HEK293T (cell line): Measurements from ENCODE around the gene UNC13C.

Source experiments
- ARNT ChIP-seq: fragments of 450-650 bp; IDR thresholded peaks from 2 replicates; pipeline ENCODE4 v1.6.1; 2017; ENCODE audit warnings: mild to moderate bottlenecking
- ELF4 ChIP-seq: fragments of 450-650 bp; IDR thresholded peaks from 2 replicates; pipeline ENCODE4 v1.6.1; 2017; ENCODE audit warnings: antibody characterized with exemption
- FOXA1 ChIP-seq: fragments of 450-650 bp; IDR thresholded peaks from 2 replicates; pipeline ENCODE4 v1.6.1; 2016; ENCODE audit warnings: mild to moderate bottlenecking
- FOXM1 ChIP-seq: fragments of 450-650 bp; IDR thresholded peaks from 2 replicates; pipeline ENCODE4 v1.6.1; 2017; ENCODE audit warnings: mild to moderate bottlenecking, borderline replicate concordance
- HDGF ChIP-seq: fragments of 450-650 bp; IDR thresholded peaks from 2 replicates; pipeline ENCODE4 v1.6.1; 2017; ENCODE audit warnings: antibody characterized with exemption, borderline replicate concordance
- L3MBTL2 ChIP-seq: fragments of 450-650 bp; conservative IDR thresholded peaks from 2 replicates; pipeline ENCODE4 v1.6.1; 2016; ENCODE audit warnings: mild to moderate bottlenecking
- LEF1 ChIP-seq: fragments of 450-650 bp; IDR thresholded peaks from 2 replicates; pipeline ENCODE4 v1.6.1; 2017; ENCODE audit warnings: mild to moderate bottlenecking, borderline replicate concordance
- NFRKB ChIP-seq: fragments of 450-650 bp; IDR thresholded peaks from 2 replicates; pipeline ENCODE4 v1.6.1; 2016; ENCODE audit warnings: mild to moderate bottlenecking, moderate library complexity
- SP1 ChIP-seq: fragments of 450-650 bp; IDR thresholded peaks from 2 replicates; pipeline ENCODE4 v1.6.1; 2017

DNA sequence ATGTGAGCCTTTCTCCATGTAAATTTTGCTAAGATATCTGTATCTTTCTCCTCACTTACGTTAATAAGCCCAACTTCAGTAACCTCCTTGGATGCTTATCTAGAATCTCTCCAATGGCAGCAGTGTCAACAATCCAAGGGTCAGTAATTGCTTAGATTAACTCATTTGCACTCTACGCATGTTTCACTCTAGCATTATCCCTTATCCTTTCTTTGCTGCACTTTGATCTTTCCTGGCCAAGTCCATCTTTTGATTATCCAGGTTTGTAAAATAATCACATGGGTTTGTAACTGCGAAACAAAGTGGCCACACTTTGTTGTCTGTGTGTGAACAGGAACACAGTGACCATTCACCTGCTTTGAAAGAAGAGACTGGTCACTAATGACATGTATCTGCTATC is 640.9 kb downstream of the UNC13C start:
- TF ChIP-seq NFRKB = no peak
- TF ChIP-seq SP1 = no peak
- TF ChIP-seq ARNT = no peak
- TF ChIP-seq LEF1 = no peak
- TF ChIP-seq FOXA1 = no peak
- TF ChIP-seq L3MBTL2 = no peak
- no peak for TF ChIP-seq ELF4
- no peak for TF ChIP-seq FOXM1
- TF ChIP-seq HDGF = no peak
